Activated effector memory CD4-positive, alpha-beta T cell treated with Interleukin-2 at 50 U/mL for 16 hours (primary cell): ENCODE measurements around the gene ALPL.

Experiments used
- DNase-seq: peaks from one replicate; pipeline ENCODE4 v3.0.0-alpha.2; 2020

ALPL gene

DNA sequence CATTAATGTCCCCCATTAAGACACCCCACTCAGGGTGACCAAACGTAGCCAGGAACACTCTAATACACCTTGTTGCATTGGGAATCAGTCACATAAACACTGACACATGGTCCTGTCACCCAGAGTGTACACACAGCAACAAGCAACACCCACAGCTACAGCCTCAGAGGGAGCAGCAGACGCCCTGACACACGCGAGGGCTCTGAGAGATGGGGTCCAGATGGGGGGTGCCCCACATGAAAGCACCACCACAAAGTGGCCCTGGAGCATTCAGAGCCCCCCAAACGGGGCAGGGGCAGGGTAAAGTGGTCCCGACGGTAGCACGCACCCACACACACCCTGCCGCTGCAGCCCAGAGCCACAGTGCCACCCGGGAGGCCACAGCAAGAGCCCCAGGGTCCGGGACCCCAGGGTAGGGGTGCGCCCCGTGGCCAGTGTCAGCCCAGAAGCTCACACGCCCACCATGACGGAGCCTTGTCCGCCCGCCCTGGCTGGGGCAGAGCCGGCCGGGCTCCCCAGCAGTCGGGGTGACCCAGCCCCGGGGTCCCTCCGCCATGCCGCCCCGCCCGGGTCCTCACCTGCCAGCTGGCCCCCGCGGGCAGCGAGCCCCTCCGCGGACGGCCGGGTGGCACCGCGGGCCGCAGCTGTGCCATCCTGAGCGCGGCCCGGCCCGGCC lies 112.7 kb downstream of the ALPL start:
- no peak for DNase-seq

DNA sequence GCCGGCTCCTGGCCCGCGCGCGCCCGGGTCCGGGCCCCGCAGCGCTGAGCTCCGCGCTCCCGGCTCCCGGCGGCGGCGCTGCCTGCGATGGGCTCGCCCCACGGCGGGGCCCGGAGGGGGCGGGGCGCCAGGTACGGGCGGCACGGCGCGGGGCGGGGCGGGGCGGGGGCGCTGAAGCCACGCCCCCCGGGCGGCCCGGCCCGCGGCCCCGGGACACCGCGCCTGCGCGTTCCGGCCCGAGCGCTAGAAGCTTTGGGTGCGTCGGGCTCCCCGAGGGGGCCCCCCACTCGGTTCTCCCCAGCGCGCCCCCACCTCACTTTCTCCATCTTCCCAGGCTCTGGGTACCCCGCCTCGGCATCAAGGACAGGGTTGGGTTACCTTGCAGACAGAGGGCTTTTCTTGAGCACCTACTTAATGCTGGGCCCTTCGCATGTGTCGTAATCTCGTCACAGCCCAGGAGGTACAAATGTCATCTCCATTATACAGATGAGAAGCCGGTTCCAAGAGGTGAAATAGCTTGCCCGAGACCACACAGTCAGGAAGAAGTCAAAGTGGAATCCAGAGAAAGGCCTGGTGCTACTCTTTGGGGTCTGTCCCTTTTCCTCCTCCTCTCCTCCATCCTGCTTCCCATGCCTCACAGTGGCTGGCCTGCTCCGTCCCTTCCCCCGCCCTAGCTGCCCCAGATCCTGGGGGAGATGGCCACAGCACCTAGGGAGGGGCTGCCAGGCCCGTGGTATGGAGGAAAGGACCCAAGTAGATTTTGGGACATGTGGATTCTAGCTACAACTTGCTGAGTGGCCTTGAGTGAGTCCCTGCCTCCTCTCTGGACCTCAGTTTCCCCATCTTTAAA lies 113.5 kb downstream of the ALPL start:
- DNase-seq = peak; percentile 26

DNA sequence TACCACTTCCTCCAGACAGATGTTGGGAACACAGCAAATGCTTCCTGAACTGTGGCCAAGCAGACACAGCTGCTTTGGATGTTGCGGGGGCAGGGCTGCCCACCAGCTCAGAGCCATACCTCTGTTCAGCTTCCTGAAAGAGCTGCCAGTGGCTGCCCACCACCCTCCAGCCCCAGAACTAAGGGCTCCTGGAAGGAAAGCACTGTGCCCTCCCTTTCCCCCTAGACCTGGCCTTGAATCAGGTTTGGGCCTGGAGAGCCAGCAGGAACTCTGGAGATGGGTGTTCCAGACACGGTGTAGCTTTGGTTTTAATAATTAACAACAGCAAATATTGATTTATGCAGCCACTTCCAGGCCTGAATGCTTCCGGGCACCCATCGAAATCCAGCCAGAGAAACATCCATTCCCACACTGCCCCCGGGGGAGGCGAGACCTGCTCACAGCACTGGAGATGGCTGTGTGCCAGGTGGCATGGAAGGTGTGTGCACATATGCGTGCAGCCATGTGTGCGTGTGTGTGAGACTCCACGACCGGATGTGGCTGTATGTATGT lies 114.3 kb downstream of the ALPL start:
- DNase-seq = no peak

DNA sequence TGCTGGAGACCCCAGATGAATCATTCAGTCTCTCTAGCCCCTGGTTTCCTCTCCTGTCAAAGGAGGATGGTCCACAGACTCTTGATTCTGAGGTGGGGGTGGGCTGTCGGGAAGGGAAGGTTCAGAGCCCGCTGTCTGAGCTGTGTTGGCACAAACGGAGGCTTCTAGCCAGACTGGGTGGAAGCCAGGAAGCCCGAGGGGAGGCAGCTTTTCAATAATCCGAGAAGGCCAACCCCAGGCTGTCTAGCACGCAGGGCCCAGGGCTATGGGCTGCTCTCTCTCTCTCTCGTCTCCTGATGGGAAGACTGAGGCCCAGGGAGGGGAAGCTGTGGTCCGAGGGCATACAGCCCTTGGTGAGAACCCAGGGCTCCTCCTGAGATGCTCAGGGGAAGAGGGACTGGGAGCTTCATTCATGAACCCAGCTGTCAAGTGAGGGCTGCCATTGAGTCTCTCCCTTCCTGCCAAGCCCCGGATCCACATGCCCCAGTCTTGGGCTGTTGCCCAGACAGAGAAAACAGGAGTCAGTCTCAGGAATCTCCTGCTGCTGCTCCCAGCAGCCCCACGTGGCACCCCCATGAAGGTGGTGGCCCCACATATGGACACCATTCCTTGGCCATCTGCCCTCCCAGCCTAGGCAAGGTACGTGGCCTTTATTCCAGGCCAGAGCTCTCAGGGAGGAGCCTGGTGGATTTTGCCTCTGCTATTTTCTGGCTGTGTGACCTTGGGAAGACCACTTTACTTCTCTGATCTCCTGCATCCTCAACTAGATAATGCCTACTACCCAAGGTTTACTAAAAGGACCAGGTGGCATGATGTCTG lies 115.6 kb downstream of the ALPL start:
- DNase-seq = no peak

DNA sequence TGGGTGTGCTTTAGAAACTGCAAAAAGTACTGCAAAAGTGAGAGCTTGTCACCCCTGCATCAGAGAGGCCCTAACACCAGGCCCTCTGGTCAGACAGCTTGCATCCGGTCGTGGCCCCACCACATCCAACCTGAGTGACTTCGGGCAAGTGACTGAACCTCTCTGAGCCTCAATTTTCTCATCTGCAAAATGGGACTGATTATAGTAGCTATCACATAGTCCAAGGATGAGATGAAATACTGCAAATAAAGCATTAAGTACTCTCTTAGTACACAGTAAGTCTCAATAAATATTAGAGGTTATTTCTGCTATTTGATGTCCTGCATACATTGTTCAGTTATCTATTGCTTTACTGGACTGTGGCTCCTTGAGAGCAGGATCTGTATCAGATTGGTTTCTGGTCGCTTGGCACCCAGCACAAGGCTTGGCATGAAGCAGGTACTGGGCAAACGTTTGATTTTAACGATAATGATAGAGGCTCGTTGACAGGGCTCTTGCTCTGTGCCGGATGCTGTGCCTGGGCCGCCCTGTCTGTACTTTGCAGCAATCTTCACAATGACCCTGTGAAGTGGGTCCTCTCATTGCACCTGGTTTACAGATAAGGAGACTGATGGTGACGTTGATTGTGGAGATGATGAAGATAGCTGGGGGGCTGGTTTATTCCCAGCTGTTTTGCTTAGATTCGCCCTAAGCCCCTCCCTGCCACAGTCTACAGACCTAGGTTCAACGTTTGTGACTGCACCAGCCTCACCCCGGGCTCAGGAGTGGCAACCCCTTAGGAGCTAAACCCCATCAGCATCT lies 116.4 kb downstream of the ALPL start:
- DNase-seq = no peak

DNA sequence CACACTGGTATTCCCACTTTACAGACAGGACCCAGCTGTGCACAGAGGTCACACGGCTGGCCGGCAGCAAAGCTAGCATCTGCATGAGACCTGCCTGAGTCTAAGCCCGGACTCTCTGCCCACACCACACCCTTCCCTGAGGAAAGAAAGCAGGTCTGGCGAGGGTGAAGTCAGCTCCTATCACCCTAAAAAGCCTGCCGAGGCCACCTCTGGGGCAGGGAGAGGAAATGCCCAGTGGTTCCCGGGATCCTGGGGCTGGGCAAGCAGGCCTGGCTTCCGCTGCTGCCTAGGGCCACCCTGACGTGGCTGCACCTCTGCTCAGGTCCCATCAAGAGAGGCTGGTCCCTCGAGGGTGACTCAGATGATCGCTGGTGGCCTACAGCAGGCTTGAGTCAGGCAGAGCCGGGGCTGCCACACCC lies 117.7 kb downstream of the ALPL start:
- no peak for DNase-seq
